Fibroblast of pulmonary artery (primary cell): Measurements from ENCODE around the gene WDR54.

Experiments
- DNase-seq: peaks from one replicate; pipeline ENCODE4 v3.0.0-alpha.2; 2010; ENCODE audit warnings: low read depth
- H3K4me3 ChIP-seq: replicated peaks from 2 replicates; pipeline ENCODE4 v1.5.1; 2011; ENCODE audit warnings: low read depth, mild to moderate bottlenecking, control low read depth, low read length, moderate library complexity
- CTCF ChIP-seq: IDR thresholded peaks from 2 replicates; pipeline ENCODE4 v1.5.1; 2011; ENCODE audit warnings: mild to moderate bottlenecking, control low read depth, low read length, inconsistent platforms; ENCODE audit errors: missing control alignments

The WDR54 gene

GRCh38 chr2:74421221-74421870 is at the start of gene WDR54, which contains the start of gene C2orf81:
TSS of gene WDR54 (plus strand) at chr2:74421730. CDS start at chr2:74422154, 424 bp downstream.
TSS of gene C2orf81 (minus strand) at chr2:74421619. CDS start at chr2:74421560, 59 bp downstream.
- peak; percentile 87 for DNase-seq
- no peak for TF ChIP-seq CTCF
- H3K4me3 ChIP-seq, result peak within 1 kb of the TSS; percentile 87

GRCh38 chr2:74372674-74373073 is 48.9 kb upstream of the WDR54 start:
- no peak for TF ChIP-seq CTCF
- DNase-seq, result no peak
- H3K4me3 ChIP-seq, result no peak overlapping the region

- no peak overlapping the region for H3K4me3 ChIP-seq
- TF ChIP-seq CTCF, result no peak
- DNase-seq, result no peak
Observed at GRCh38 chr2:74373221-74373676, 48.3 kb upstream of the WDR54 start.

GRCh38 chr2:74373985-74374384 is 47.5 kb upstream of the WDR54 start:
- no peak for DNase-seq
- TF ChIP-seq CTCF, result no peak
- H3K4me3 ChIP-seq, result peak overlapping the region; percentile 22

- peak overlapping the region; percentile 22 for H3K4me3 ChIP-seq
- DNase-seq, result peak; percentile 73
- TF ChIP-seq CTCF, result no peak
Observed at GRCh38 chr2:74374509-74375205, 46.9 kb upstream of the WDR54 start.

GRCh38 chr2:74375838-74376237 is 45.7 kb upstream of the WDR54 start:
- no peak for DNase-seq
- H3K4me3 ChIP-seq, result no peak overlapping the region
- TF ChIP-seq CTCF, result no peak

- TF ChIP-seq CTCF, result no peak
- DNase-seq, result no peak
- no peak overlapping the region for H3K4me3 ChIP-seq
Observed at GRCh38 chr2:74378007-74378406, 43.5 kb upstream of the WDR54 start.
